HL-60 (cell line): ENCODE data around the gene DIDO1.

ENCODE experiments used
- CTCF ChIP-seq: IDR thresholded peaks from one replicate; pipeline ENCODE4 v1.5.1; 2011; ENCODE audit warnings: low read length, control low read depth, inconsistent platforms; ENCODE audit not compliant: insufficient read depth
- GABPA ChIP-seq: IDR thresholded peaks from 2 replicates; pipeline ENCODE4 v1.6.1; 2012; ENCODE audit warnings: low read depth
- POLR2AphosphoS5 ChIP-seq: IDR thresholded peaks from 2 replicates; pipeline ENCODE4 v1.6.1; 2012; ENCODE audit warnings: low read depth
- SPI1 ChIP-seq: IDR thresholded peaks from 2 replicates; pipeline ENCODE4 v1.6.1; 2012; ENCODE audit warnings: low read depth, mild to moderate bottlenecking, borderline replicate concordance
- TF ChIP-seq, protein P1 (sequence below): IDR thresholded peaks from 2 replicates; pipeline ENCODE4 v1.6.1; 2012; ENCODE audit warnings: low read depth; ENCODE audit not compliant: insufficient replicate concordance

- TF ChIP-seq, protein P1, sequence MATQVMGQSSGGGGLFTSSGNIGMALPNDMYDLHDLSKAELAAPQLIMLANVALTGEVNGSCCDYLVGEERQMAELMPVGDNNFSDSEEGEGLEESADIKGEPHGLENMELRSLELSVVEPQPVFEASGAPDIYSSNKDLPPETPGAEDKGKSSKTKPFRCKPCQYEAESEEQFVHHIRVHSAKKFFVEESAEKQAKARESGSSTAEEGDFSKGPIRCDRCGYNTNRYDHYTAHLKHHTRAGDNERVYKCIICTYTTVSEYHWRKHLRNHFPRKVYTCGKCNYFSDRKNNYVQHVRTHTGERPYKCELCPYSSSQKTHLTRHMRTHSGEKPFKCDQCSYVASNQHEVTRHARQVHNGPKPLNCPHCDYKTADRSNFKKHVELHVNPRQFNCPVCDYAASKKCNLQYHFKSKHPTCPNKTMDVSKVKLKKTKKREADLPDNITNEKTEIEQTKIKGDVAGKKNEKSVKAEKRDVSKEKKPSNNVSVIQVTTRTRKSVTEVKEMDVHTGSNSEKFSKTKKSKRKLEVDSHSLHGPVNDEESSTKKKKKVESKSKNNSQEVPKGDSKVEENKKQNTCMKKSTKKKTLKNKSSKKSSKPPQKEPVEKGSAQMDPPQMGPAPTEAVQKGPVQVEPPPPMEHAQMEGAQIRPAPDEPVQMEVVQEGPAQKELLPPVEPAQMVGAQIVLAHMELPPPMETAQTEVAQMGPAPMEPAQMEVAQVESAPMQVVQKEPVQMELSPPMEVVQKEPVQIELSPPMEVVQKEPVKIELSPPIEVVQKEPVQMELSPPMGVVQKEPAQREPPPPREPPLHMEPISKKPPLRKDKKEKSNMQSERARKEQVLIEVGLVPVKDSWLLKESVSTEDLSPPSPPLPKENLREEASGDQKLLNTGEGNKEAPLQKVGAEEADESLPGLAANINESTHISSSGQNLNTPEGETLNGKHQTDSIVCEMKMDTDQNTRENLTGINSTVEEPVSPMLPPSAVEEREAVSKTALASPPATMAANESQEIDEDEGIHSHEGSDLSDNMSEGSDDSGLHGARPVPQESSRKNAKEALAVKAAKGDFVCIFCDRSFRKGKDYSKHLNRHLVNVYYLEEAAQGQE: no peak
- no peak for TF ChIP-seq CTCF
- no peak for TF ChIP-seq POLR2AphosphoS5
- no peak for TF ChIP-seq GABPA
- TF ChIP-seq SPI1: no peak
These were observed 37.4 kb downstream of the DIDO1 start for GRCh38 chr20:62888910-62889309.
